RWPE2 (cell line): ENCODE data around the gene RIMBP2.

Source experiments
- ATAC-seq: fragments of 200-7000 bp; cut with Tn5 transposase; 3 replicates; pipeline ENCODE4 v1.9.1; 2021; ENCODE audit warnings: low read depth
- DNase-seq: peaks from one replicate; pipeline ENCODE4 v3.0.0-alpha.2; 2020; ENCODE audit warnings: low spot score
- H3K27ac ChIP-seq: fragments of 450-650 bp; 2 replicates; pipeline ENCODE4 v1.5.1; 2017; ENCODE audit warnings: mild to moderate bottlenecking; ENCODE audit not compliant: poor library complexity, severe bottlenecking
- H3K27me3 ChIP-seq: fragments of 250-450 bp; sonication (Bioruptor Pico); 2 replicates; pipeline ENCODE4 v1.5.1; 2021; ENCODE audit warnings: mild to moderate bottlenecking, moderate library complexity; ENCODE audit not compliant: insufficient read depth, poor library complexity, severe bottlenecking
- H3K36me3 ChIP-seq: fragments of 250-450 bp; sonication (Bioruptor Pico); 2 replicates; pipeline ENCODE4 v1.5.1; 2020; ENCODE audit warnings: low read depth, mild to moderate bottlenecking, moderate library complexity
- H3K4me1 ChIP-seq: fragments of 250-450 bp; sonication (Bioruptor Pico); 2 replicates; pipeline ENCODE4 v1.5.1; 2021; ENCODE audit warnings: mild to moderate bottlenecking, moderate library complexity; ENCODE audit not compliant: insufficient read depth, poor library complexity, severe bottlenecking
- H3K4me3 ChIP-seq: fragments of 250-450 bp; sonication (Bioruptor Pico); 2 replicates; pipeline ENCODE4 v1.5.1; 2021; ENCODE audit warnings: mild to moderate bottlenecking, moderate library complexity; ENCODE audit not compliant: severe bottlenecking
- H3K9me3 ChIP-seq: fragments of 250-450 bp; sonication (Bioruptor Pico); 2 replicates; pipeline ENCODE4 v1.5.1; 2021; ENCODE audit warnings: mild to moderate bottlenecking, moderate library complexity; ENCODE audit not compliant: severe bottlenecking
- CTCF ChIP-seq: fragments of 450-650 bp; IDR thresholded peaks from one replicate; pipeline ENCODE4 v1.5.1; 2017; ENCODE audit warnings: mild to moderate bottlenecking, moderate library complexity; ENCODE audit not compliant: poor library complexity, severe bottlenecking

RIMBP2 gene

GRCh38 chr12:130675791-130676190, 40.3 kb downstream of the RIMBP2 start:
- H3K36me3 ChIP-seq, result no peaks in the 10 kb centered on the region
- DNase-seq (no peak), ATAC-seq (no peak)
- H3K4me1 ChIP-seq, result no peaks in the 10 kb centered on the region
- H3K27ac ChIP-seq, result no peak overlapping the region
- no peaks in the 10 kb centered on the region for H3K27me3 ChIP-seq
- no peak overlapping the region for H3K4me3 ChIP-seq
- no peaks in the 10 kb centered on the region for H3K9me3 ChIP-seq
- TF ChIP-seq CTCF, result no peak

- DNase-seq, result no peak
- H3K36me3 ChIP-seq, result no peaks in the 10 kb centered on the region
- no peak overlapping the region for H3K27ac ChIP-seq
- H3K9me3 ChIP-seq, result no peaks in the 10 kb centered on the region
- H3K4me3 ChIP-seq, result no peak overlapping the region
- no peak for TF ChIP-seq CTCF
- no peak for ATAC-seq
- H3K27me3 ChIP-seq, result no peaks in the 10 kb centered on the region
- H3K4me1 ChIP-seq, result no peaks in the 10 kb centered on the region
Measured at GRCh38 chr12:130675121-130675520, 41.0 kb downstream of the RIMBP2 start.

GRCh38 chr12:130674676-130675075, 41.4 kb downstream of the RIMBP2 start:
- Histone ChIP-seq H3K9me3 (no peaks in the 10 kb centered on the region), H3K4me1 (no peaks in the 10 kb centered on the region)

GRCh38 chr12:130673036-130673705, 42.9 kb downstream of the RIMBP2 start:
- no peak overlapping the region for H3K27ac ChIP-seq
- DNase-seq (no peak), ATAC-seq (no peak)
- no peaks in the 10 kb centered on the region for H3K9me3 ChIP-seq
- no peak for TF ChIP-seq CTCF
- H3K4me3 ChIP-seq, result no peak overlapping the region
- H3K4me1 ChIP-seq, result no peaks in the 10 kb centered on the region
- H3K27me3 ChIP-seq, result no peaks in the 10 kb centered on the region
- no peaks in the 10 kb centered on the region for H3K36me3 ChIP-seq

More at GRCh38 chr12:130674676-130675075, 41.4 kb downstream of the RIMBP2 start:
- ATAC-seq (no peak), DNase-seq (no peak)
- H3K36me3 ChIP-seq, result no peaks in the 10 kb centered on the region
- no peak overlapping the region for H3K4me3 ChIP-seq
- H3K27me3 ChIP-seq, result no peaks in the 10 kb centered on the region
- H3K27ac ChIP-seq, result no peak overlapping the region
- TF ChIP-seq CTCF, result no peak

- no peaks in the 10 kb centered on the region for H3K9me3 ChIP-seq
- DNase-seq (no peak), ATAC-seq (no peak)
- no peak overlapping the region for H3K4me3 ChIP-seq
- no peaks in the 10 kb centered on the region for H3K4me1 ChIP-seq
- H3K36me3 ChIP-seq, result no peaks in the 10 kb centered on the region
- no peak for TF ChIP-seq CTCF
- H3K27me3 ChIP-seq, result no peaks in the 10 kb centered on the region
- H3K27ac ChIP-seq, result no peak overlapping the region
Measured at GRCh38 chr12:130672089-130672820, 43.8 kb downstream of the RIMBP2 start.
